NCI-H146 treated with DMSO at 0.1 percent for 48 hours (cell line): ENCODE measurements around the gene KPNA4.
"Not testable (repeated sequence)": the region's sequence is repeated elsewhere in the genome, so short reads cannot be mapped to it uniquely, and the experiment has no call there.

Experiments used
- DNase-seq: peaks from one replicate; lab custom pipeline; 2025; ENCODE audit not compliant: unreplicated experiment; lab: John Stamatoyannopoulos, UW

Gene KPNA4

GRCh38 chr3:160452251-160452650 lies 113.1 kb downstream of the KPNA4 start:
- DNase-seq = not testable (repeated sequence)

DNA sequence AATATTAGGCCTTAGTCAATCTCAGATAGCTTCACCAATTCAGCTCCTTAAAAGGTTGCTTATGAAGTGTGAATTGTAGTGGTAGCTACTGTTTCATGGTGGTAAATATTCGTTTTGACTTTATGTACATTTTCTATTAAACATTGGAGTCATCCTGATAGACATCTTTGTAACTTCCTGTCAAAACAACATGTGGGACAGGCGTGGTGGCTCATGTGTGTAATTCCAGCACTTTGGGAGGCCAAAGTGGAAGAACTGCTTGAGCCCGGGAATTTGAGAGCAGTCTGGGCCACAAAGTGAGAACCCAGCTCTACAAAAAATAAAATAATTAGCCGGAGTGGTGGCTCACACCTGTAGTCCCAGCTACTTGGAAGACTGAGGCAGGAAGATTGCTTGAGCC lies 113.8 kb downstream of the KPNA4 start:
- no peak for DNase-seq

DNA sequence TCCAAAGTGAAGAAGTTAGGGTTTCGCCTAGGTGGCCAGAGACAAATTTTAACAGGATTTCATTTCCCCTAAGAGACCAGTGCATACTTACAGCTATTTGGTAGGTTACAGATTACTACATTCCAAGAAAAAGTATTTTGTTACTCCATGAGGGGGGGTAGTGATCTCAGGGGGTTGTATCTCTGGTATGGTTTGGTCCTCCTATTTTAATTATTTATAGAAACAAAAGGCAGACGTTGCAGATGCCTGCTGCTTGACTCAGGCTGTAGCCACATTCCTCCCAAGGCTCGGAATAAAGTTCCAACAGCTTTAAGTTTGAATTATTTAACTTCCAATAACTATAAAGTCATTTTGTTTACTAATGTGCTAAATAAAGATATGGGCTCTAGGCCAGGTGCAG lies 114.5 kb downstream of the KPNA4 start:
- no peak for DNase-seq

DNA sequence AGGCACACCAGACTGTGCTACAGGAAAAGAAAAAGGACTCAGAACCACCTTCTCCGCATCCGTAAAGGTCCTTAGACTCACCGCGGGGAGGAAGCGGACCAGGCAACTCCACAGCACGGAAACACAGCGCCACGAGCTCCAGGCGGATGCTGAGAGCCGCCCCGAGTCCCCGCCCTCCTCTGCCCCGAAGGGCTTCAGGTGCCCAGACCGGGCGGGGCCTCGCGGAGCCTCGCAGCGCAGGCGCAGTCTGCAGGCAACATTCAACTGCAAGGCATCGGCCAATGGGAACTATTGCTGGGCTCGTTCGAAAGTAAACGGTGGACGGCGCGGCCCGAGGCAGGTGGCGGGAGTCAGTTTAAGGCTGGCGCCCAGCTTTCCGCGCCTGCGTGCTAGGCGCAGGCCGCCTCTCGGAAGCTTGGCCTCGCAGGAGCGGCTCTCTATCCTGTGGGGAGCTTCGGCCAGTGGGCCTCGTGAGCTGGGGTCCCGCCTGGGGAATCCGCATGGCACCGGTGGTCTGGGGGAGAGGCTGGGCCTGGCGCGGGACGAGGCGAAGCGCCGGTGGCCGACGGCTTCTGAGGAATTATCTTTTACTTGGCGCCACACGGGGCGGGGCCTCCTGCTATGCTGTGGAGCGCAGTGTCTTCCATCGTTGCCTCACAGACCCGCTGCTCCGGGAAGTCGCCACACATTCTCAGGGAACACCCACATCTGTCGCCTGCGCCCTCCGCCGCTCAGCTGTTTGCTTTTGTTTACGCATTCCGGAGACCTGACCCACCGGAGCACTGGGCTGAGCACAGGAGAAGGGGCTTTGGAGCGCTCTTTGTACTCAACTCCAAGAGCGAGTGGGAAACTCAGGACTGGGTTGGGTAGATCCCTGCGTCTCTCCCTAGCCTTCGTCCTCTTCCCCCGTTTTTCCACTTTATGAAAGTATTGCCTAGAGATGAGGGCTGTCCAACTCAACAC lies 115.5 kb downstream of the KPNA4 start, which contains the start of gene TRIM59:
TSS of gene TRIM59 (minus strand) at position 151 of the 963 bp plus-strand sequence. CDS start 10,603 bp downstream, outside the sequence.
- no peak for DNase-seq

GRCh38 chr3:160448845-160449635 lies 116.3 kb downstream of the KPNA4 start:
- no peak for DNase-seq

- DNase-seq = no peak
Observed at GRCh38 chr3:160447544-160447943, 117.8 kb downstream of the KPNA4 start.

DNA sequence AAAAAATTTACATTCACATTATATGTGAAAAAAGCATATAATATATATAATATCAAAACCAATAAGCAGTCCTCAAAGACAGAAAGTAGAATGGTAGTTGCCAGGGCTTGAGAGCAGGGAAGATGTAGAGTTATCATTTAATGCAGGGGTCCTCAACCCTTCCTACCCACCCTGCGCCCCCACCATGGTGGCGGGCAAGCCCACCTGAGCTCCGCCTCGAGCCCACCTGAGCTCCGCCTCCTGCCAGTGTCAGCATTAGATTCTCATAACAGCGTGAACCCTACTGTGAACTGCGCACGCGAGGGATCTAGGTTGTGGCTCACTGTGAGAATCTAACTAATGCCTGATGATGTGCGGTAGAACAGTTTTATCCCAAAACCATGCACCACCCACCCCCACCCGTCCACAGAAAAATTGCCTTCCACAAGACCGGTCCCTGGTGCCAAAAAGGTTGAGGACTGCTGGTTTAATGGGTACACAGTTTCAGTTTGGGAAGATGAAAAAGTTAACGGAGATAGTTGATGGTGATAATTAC lies 118.8 kb downstream of the KPNA4 start:
- DNase-seq = no peak

DNA sequence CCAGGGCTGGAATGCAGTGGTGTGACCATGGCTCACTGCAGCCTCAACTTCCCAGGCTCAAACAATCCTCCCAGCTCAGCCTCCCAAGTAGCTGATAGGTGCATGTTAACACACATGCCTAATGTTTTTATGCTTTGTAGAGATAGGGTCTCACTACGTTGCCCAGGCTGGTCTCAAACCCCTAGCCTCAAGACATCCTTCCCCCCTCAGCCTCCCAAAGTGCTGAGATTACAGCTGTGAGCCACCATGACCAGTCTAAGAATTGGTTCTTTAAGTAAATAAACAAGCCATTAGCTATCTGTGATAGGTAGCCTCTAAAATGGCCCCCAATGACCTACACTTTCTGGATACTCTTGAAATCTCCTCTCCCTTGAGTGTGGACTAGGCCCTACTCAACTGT lies 119.5 kb downstream of the KPNA4 start:
- no peak for DNase-seq
